ENCODE measurements around the gene PRKCA.

PRKCA gene

DNA sequence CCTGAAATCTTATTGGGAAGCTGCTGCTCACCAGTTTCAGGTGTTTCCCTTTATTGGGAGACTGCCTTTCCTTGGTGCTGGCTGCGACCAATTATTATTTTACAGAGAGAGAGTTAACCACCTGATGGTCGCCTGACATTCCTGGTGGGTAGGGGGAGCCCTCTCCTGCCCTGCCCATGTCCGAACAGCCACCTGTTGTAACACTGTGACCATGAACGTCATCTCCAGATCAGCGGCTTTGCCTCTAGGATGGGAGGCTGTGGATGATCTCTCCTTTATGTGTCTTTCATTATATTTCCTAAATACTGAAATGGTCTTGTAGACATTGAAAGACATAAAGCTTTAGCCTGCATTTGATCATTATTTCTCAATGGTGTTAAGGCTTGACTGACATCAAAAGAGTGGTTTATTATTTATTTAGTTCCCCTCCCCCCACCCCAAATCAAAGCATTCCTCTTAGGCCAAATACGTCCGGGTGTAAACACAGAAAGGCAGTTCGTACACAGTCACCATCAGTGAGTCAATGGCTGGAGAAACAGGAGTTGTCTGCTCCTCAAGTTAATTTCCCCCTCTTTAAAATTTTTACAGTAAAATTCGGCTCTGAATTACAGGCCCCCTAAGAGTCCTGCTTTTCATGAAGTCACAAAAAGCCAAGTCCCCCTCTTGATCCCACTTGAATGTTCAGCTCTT is 474.7 kb downstream of the PRKCA start:
- no peak for DNase-seq (ENCODE audit: low spot score)

DNA sequence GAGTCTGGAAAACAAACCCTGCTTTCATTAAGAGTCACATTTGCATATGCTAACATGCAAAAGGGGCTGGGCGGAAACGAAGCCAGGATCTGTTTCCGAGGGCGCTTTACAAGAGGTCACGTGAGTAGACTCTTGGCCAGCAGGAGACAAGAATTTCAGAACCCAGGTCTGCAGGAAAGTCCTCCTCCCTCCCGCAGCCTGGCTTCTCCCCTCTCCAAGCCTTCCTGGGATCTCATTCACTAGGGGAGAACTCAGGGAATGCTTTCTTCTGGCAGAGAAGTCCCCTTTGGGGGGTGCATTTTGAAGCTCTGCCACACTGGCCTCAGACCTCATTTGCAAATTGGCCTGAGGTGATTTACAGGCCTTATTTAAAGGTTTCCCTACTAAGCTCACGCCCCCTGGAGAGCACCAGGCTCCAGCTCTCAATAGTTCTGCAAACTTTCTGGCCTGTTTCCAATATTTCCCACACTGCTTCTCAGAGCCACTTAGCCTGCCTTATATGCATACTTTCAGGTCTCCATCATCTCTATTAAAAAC is 475.3 kb downstream of the PRKCA start:
- DNase-seq (ENCODE audit: low spot score), result no peak

DNA sequence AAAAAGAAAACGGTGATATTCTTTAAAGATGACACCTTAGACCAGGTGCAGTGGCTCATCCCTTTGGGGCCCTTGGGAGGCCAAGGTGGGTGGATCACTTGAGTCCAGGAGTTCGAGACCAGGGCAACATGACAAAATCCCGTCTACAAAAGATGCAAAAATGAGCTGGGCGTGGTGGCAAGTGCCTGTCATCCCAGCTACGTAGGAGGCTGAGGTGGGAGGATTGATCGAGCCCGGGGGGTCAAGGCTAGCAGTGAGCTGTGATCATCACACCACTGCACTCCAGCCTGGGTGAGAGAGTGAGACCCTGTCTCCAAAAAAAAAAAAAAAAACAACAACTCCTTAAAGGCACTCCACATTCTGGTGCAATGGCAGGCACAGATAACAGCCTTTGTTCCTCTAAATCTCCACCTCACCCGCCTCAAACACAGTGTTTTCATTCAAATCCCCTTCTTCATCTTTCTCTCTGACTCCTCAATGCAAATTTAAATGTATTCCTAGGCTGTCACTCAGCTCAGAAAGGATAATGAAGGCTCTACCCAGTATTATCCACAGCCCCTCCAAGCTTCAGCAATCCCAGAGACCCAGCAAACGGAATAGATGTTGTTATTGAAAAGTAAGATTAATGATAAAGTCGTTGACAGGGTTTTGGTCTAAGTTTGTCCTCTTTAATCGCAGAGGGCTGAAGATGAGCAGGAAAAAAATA is 476.3 kb downstream of the PRKCA start:
- DNase-seq (ENCODE audit: low spot score), result no peak

DNA sequence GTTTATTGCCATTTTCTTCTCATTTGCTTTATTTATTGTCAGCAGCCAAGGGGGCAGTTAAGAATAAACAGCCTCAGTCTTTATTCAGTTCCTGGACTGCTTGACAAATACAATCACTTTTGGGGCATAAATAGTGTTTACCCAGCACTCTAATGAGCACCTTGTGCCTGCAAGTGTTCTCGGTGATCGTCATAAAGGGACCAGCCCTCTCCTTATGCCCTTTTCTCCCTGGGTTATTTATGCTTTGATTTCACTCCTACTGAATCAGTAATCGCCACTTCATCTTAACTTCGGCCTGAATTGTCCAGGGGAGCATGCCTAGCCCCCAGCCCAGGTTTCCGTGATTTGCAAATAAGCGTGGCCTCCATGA is 476.8 kb downstream of the PRKCA start:
- no peak for DNase-seq (ENCODE audit: low spot score)

DNA sequence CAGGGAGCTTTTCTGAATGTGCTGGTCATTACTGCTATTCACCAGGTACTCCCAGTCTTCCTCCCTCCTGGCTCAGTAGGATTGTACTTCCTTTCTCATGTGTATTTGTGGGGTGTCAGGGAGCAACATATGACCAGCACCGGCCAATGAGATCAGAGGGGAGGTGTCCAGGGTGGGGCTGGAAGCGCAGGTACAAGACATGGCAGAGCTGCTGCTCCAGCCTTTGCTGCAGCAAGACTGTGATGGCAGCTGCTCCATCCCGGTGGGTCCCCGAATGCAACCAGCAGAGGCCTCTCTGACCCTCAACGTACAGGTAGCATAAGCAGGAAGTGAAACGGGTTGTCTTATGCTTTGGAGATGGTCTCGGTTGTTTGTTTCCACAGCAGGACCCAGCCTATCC is 478.7 kb downstream of the PRKCA start:
- DNase-seq (ENCODE audit: low spot score), result no peak

DNA sequence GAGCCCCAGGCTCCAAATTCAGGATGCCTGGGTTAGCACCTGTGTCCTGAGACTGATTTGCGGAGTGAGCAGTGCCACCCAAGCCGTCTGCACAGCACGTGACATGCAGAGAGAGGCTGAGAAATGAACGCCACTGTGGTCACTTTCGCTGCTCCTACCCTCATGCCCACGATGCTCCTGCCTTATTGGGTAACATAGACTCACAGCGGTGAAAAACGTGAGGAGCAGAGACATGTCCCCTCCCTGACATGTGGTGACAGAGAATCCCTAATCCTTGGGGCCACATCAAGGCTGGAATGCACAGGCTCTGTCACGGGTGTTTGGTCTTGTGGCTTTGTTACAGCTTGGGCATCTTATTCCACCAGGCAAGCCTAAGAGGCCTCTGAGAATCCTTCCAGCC is 480.4 kb downstream of the PRKCA start:
- DNase-seq (ENCODE audit: low spot score), result no peak

DNA sequence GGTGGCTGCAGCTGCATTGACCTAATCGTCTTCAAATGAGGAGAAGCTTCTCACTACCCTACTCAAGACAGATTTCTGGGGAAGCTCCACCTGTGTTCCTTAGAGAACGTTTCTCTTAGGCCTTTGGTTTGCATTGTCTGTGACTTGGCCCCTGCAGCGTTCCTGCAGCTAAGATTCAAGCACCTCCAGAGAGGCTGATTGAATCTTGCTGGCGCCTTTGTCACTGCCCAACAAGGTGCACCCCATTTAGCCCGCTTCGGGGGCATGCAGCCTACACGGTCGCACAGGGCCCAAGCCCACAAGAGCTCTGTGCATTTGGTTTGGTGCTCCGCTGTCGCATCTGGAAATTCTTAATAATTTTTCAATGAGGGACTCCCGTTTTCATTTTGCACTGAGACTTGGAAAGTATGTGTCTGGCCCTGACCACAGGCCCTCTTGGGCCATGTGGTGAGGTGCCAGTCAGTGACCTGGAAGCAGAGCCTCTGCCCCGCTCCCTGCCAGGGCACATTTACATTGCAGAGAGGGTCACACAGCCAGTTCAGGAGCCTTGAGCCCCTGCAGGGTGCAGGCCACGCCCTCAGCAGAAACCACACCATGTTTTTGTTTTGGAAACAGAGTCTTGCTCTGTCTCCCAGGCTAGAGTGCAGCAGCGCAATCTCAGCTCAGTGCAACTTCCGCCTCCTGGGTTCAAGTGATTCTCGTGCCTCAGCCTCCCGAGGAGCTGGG is 481.4 kb downstream of the PRKCA start:
- no peak for DNase-seq (ENCODE audit: low spot score)

DNA sequence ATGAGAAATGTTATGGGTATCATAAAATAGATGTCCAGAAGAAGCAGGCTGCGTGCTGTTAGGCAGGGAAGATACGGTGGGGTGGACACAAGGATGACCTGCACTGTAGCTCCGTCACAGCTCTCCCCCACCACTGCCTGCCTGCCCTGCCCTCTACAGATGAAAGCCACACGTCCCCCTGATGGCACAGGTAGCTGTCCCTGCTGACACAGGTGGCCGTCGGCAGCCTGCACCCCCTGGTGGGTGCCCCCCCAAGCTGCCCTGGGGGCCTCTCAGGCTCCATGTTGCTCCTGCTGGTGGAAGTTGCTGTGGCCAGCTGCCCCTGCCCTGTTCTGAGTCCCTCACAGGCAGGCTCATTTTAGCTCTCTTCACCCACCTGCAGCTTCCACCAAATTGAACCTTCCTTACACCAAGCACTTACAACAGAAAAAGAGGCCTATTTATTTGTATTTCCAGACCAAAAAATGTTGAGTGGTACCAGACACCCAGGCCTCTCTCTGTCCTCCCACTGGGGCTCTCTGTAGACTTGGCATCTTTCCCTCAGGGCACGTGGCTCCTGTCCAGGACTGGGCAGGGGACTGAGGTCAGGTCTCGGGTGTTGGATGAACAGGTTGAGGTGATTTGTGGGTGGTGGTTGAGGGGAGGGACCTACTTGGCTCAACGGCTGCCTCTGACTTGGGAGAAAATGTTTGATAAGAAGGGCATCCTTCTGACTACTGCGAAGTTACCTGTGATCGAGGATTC is 482.4 kb downstream of the PRKCA start:
- no peak for DNase-seq (ENCODE audit: low spot score)

DNA sequence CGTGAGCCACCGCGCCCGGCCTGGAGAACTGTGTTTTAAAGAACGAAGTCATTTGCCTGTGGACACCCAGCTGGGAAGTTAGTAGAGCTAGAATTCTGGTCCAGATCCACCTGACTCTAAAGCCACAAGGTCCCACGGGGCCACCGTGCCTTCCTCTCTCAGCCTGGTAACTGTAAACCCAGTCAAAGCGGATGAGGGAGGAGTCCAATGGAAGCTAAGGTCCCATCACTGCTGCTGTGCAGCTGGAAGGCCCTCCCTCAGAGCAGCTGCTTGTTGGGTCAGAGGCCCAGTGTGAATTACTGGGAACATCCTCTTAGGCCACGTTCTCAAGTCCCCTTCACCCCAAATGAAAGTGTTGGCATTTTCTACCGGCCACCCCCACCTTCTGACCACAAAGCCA is 483.7 kb downstream of the PRKCA start:
- peak; percentile 64 for DNase-seq (ENCODE audit: low spot score)

DNA sequence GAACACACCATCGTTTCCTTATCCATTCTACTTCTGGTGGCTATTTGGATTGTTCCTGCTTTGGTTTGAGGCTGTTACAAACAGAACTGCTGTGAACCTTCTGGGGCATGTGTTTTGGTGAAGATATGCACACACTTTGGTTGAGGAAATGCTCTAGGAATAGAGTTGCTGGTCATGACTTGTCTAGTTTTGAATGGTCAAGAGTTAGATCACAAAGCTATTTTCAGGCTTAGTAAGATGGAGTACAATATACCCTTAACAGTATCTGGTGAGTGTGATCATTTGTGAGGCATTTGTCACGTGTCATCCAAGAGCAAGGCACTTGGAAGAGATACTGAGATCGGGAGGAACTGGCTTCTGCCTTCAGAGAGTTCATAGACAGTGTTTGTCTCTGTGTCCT is 485.5 kb downstream of the PRKCA start:
- no peak for DNase-seq (ENCODE audit: low spot score)

DNA sequence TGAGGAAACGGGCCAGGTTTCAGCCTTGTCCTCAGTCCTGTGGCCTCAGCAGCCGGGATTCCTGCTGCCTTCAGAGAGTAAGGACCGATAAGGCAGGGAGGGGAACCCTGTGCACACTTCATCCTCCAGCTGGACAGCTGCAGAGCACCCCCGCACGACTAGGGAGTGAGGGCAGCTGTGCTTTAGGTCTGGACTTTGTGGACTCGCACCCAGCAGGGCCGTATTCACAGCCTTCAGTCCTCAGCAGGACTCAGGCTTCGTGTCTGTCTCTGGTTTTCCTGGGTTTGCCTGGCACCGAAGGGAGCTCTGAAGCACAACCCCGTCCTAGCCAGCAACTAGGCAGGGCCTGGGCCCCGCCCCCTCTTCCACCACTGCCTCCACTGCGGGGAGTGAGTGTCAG is 486.7 kb downstream of the PRKCA start:
- no peak for DNase-seq (ENCODE audit: low spot score)

DNA sequence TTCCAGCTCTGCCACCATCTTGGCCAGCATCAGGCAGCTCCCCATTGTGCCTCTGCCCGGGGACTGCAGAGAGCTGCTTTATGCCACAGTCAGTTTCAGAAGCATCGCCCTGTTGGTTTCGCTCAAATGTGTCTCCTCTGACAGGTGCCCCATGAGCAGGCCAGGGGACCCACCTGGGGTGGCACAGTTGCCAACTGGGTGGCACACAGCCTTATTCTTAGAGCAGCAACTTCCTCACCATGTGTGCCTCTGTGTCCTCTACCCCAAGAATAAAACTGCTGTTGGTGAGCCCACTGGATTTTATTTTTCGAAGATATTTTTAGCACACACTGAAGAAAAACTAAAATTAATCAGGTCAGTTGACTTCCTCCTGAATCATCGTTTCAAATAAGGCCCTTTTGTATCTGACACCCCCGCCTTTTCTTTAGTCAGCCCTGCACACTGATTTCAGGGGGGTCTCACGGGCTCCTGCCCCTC is 487.6 kb downstream of the PRKCA start:
- DNase-seq (ENCODE audit: low spot score), result peak; percentile 28

DNA sequence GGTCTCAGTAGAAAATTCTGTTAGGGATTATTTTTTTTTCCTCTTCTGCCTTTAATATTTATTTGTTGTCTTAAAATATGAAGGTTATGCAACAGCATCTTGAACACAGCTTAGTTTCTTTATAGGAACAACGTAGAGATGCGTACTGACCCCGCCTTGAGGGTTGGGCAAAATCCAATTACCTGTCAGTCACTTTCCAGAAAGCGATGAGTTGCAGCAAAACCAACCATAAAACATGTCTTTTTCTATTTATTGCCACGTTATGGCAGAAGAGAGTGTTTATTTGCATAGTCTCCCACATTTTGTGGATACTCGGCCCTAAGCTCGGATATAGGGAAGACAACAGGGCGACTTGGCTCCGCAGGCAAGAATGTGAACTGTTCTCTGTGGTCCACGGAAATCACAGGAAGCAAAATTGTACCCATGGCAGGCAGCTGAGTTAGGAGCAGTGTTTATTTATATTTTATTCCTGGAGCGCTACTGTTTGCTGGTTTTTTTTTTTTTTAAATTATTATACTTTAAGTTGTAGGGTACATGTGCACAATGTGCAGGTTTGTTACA is 488.2 kb downstream of the PRKCA start:
- no peak for DNase-seq (ENCODE audit: low spot score)

DNA sequence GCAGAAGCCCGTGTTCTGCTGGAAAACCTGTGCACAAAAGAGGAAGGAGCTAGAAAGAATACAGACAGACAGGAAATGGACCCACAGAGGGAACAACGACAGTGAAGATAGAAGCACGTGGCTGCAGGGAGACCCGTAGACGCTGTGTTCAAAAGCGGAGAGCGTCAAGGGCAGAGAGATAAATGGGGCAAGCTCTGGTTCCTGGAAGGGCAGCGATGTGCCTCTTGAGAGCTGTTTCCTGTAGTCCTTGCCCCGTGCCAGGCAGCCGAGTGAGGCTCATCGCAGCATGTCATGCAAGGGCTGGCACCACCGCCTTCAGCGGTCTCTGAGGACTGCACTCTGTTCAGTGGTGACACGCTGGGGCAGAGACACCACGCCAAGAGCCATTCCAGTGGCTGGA is 488.9 kb downstream of the PRKCA start:
- DNase-seq (ENCODE audit: low spot score), result peak; percentile 34

DNA sequence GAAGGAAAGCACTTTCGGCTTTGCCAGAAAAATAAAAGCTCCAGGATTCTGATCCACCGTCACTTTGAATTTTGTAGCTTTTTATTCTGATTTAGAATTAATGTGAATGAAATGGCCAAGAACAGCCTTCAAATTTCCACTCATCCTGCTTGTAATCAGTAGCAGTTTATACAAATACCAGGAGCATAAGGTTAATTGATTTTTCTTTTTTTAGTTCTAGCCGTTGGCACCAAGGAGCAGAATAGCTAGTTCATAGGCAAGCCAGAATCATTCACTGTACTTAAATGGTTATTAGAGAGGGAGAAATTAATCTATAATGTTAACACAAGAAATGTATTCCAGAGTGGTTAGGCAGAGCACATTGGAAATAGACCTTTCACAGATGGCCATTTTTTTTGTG is 491.4 kb downstream of the PRKCA start:
- DNase-seq (ENCODE audit: low spot score), result no peak

DNA sequence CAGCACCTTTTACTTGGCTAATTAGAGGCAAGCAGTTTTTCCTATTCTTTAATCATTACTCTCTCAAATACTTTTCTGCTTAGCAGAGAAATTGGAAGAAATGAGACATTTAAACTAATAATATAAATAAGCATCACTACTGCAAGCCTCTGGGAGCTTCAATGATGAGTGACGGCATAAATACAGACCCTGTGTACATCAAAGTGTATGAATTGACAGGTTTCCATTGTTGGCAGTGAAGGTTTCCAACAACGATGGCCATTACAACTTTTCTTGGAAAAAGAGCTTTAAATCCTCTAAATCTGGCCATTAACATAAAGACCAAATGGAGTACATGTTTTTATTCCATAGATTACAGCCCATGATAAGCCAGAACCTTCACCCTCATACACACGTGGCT is 493.1 kb downstream of the PRKCA start:
- DNase-seq (ENCODE audit: low spot score), result no peak

DNA sequence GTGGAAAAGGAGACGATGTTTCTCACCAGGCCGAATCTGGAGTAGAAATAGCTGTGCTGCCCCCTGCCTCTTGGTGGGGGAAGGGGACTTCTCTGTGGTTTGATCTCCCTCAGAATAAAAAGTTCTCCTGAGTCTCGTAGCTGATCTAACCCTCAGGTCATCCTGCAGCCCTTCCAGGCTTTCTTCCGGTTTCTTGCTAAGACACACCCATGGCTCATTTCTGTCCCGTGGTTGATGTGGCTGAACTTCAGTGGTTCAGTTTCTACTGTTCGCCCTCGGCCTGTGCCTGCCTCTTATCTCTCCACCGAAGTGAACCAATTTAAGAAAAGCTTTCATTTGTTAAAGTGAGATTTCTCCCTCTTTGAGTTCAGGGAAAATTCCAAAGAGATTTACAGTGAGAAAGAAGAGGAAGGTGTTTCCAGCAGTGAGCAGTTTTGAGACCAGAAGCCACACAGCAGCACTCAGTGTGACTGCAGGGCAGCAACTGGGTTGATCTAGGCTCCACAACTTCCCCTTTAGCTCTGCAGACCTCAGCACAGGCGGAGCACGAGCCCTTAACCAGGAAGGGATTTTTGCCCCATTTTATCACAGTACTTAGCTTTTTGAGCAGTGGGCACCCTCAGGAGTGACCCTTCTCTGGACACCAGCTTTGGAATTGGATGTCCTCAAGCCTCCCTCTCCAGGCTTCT is 497.6 kb downstream of the PRKCA start:
- no peak for DNase-seq (ENCODE audit: low spot score)

DNA sequence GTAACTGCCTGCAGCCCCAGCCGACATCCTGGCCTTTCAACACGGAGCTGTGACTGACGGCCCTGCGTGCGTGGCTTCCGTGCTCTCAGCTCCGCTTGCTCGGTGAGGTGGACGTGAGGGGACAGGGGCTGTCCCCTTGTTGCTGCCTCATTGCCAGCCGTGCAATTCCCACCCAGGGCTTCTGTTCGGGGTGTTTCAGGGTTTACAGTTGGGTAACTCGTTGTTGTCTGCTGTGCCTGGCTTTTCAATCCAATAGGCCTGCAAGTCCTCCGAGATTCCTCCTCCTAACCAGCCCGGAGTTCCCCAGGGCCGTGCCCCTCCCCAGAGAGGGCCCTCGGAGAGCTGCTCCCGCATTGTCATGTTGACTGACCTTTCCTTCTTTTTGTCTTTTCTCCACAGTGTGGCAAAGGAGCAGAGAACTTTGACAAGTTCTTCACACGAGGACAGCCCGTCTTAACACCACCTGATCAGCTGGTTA is 501.1 kb downstream of the PRKCA start:
- DNase-seq (ENCODE audit: low spot score), result no peak

DNA sequence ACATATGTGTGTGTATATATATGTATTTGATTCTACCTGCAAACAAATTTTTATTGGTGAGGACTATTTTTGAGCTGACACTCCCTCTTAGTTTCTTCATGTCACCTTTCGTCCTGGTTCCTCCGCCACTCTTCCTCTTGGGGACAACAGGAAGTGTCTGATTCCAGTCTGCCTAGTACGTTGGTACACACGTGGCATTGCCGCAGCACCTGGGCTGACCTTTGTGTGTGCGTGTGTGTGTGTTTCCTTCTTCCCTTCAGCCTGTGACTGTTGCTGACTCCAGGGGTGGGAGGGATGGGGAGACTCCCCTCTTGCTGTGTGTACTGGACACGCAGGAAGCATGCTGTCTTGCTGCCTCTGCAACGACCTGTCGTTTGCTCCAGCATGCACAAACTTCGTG is 503.2 kb downstream of the PRKCA start:
- DNase-seq (ENCODE audit: low spot score), result no peak

DNA sequence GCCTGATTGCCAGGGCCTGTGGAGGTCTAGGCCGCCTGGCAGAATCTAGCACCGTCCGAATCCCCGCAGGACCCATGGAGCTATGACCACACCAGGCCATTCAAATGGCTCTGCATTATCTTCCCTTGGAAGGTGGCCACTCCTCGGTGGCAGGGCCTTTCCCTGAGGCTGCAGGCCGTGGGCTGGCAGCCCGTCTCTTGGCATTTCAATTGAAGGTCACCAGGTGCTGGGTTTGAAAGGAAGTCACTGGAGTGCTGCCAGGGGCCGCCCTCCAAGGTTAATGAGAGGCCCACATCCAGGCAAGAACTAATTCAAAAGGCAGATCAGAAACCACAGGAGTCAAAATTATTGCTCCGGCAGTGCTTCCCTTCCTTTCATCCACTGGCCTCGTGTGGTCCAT is 504.8 kb downstream of the PRKCA start:
- DNase-seq (ENCODE audit: low spot score), result no peak

DNA sequence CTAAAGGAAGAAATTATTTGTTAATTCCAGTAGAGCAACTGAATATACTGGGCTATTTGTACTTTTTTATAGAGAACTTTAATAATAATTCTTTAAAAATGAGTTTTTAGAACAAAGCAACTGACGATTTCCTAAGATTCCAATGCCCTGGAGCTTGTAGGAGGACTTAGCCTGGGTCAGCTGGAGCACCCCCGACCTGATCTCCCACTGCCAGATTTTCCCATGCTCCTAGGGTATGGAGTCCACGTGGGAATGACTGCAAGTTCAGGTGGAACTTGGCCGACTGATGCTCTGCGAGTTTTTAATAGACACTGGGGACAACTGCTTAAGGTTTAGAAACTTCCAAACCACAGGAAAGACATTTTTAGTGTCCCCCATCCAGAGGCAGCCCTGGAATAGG is 507.0 kb downstream of the PRKCA start:
- no peak for DNase-seq (ENCODE audit: low spot score)

All from germinal center (tissue), 1 donor.